Central memory CD8-positive, alpha-beta T cell (primary cell): ENCODE measurements around the gene CABLES1.
"Not testable (repeated sequence)": the region's sequence is repeated elsewhere in the genome, so short reads cannot be mapped to it uniquely, and the experiment has no call there.

Experiments
- ATAC-seq: fragments of 150-1000 bp; cut with Tn5 transposase; replicated peaks from 2 replicates; pipeline ENCODE4 v1.10.0; 2022; ENCODE audit warnings: mild to moderate bottlenecking, moderate FRiP score, moderate number of reproducible peaks; ENCODE audit not compliant: poor library complexity, severe bottlenecking; ENCODE audit errors: extremely low read depth
- DNase-seq, 2 donors: peaks; one replicate each; pipeline ENCODE4 v3.0.0; 2021; ENCODE audit warnings: low spot score in 2 of 2
- H3K27ac Mint-ChIP-seq: one replicate; pipeline ENCODE4 v1.8.0; 2022; ENCODE audit warnings: low read depth, mild to moderate bottlenecking, moderate library complexity, mixed read lengths
- H3K27me3 Mint-ChIP-seq: one replicate; pipeline ENCODE4 v1.8.0; 2022; ENCODE audit warnings: mixed read lengths
- H3K36me3 Mint-ChIP-seq: one replicate; pipeline ENCODE4 v1.8.0; 2022; ENCODE audit warnings: mild to moderate bottlenecking, moderate library complexity, mixed read lengths; ENCODE audit not compliant: insufficient read depth
- H3K4me1 Mint-ChIP-seq: one replicate; pipeline ENCODE4 v1.8.0; 2022; ENCODE audit warnings: mixed read lengths
- H3K4me3 Mint-ChIP-seq: one replicate; pipeline ENCODE4 v1.8.0; 2022; ENCODE audit warnings: mild to moderate bottlenecking, moderate library complexity, mixed read lengths
- H3K9me3 Mint-ChIP-seq: one replicate; pipeline ENCODE4 v1.8.0; 2022; ENCODE audit warnings: mixed read lengths

Gene CABLES1

GRCh38 chr18:23259701-23260681 is 124.7 kb downstream of the CABLES1 start:
- Mint-ChIP-seq H3K4me1 (peaks cover 22% of the 10 kb centered on the region), H3K27me3 (no peaks in the 10 kb centered on the region), H3K4me3 (peak overlapping the region; percentile 61), H3K27ac (peak overlapping the region; percentile 55), H3K36me3 (no peaks in the 10 kb centered on the region), H3K9me3 (no peaks in the 10 kb centered on the region)
- DNase-seq (no peak), ATAC-seq (peak; percentile 62)

GRCh38 chr18:23260926-23261590 is 125.8 kb downstream of the CABLES1 start:
- DNase-seq (no peak), ATAC-seq (no peak)
- H3K36me3 Mint-ChIP-seq, result no peaks in the 10 kb centered on the region
- no peaks in the 10 kb centered on the region for H3K27me3 Mint-ChIP-seq
- peaks cover 22% of the 10 kb centered on the region for H3K4me1 Mint-ChIP-seq
- H3K9me3 Mint-ChIP-seq, result no peaks in the 10 kb centered on the region
- no peak overlapping the region for H3K4me3 Mint-ChIP-seq
- no peak overlapping the region for H3K27ac Mint-ChIP-seq

DNA sequence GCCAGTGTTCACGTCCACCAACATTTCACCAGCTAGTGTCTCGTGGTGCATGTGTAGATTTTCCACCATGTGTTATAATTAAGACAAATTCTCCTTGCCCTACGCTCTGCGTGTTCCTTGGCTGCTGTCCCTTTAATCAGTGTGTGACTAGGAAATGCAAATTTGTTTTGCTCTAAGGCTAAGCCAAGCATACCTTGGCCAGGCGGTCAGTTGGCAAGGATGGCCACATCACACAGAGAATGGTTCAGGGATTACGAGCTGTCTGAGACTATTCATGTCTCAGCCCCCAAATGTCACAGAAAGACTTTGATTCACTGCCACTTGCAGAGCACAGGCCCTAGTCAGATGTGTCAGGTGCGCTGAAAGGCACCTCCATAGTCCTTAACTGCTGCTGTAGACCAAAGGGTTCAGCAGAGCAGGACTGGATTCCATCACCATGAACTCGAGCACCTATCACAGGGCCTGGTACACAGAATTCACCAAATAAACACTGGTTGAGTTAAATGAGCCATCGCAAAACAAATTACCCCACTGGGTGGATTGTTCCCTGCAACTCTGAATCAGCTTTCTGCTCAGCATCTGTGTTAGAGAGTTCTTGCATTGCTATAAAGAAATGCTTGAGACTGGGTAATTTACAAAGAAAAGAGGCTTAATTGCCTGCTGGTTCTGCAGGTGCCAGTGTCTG is 128.4 kb downstream of the CABLES1 start:
- no peaks in the 10 kb centered on the region for H3K36me3 Mint-ChIP-seq
- DNase-seq (no peak), ATAC-seq (no peak)
- no peaks in the 10 kb centered on the region for H3K27me3 Mint-ChIP-seq
- no peak overlapping the region for H3K4me3 Mint-ChIP-seq
- no peak overlapping the region for H3K27ac Mint-ChIP-seq
- no peaks in the 10 kb centered on the region for H3K9me3 Mint-ChIP-seq
- peaks cover 40% of the 10 kb centered on the region for H3K4me1 Mint-ChIP-seq

GRCh38 chr18:23265682-23266399 is 130.6 kb downstream of the CABLES1 start:
- DNase-seq, result no peak
- Mint-ChIP-seq H3K9me3 (peaks cover 9% of the 10 kb centered on the region), H3K27me3 (no peaks in the 10 kb centered on the region), H3K27ac (no peak overlapping the region), H3K36me3 (no peaks in the 10 kb centered on the region), H3K4me3 (no peak overlapping the region), H3K4me1 (peaks cover 31% of the 10 kb centered on the region)
- no peak for ATAC-seq

DNA sequence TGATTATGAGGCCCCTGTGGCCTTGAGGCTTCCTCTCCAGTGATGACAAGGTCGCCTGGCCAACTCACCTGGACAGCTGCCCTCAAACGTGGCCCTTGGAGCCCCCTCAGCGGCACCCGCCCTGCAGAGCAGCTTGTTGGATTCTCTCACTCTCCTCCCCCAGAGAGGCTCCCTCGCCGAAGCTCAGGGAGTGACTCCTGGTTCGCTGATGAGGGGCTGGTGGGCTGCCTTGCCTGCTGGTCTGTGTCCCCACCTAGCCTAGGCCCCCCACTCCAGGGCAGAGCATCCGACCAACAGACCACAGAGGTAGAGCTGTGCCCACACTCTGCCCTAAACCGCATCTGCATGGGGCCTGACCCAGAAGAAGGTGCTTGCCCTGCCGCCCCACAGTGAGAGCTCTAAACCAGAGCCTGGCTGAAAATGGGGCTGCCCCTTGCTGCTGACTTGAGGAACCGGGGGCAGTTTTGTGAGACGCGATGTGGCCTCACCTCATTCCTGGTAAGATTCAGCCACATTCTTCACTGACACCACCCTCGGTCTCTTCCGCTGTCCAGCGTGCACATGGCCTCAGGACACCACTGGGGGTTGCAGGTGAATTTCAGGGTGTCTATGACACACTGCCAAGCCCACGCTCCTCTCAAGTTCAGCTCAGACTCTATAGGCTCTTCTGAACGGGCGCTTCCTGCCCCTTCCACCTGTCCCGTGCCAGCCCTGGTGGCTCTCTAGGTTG is 131.6 kb downstream of the CABLES1 start:
- Mint-ChIP-seq H3K27ac (peak overlapping the region; percentile 22), H3K27me3 (no peaks in the 10 kb centered on the region), H3K36me3 (no peaks in the 10 kb centered on the region), H3K4me3 (no peak overlapping the region), H3K9me3 (peaks cover 9% of the 10 kb centered on the region), H3K4me1 (peaks cover 26% of the 10 kb centered on the region)
- ATAC-seq, result peak; percentile 40
- no peak for DNase-seq

DNA sequence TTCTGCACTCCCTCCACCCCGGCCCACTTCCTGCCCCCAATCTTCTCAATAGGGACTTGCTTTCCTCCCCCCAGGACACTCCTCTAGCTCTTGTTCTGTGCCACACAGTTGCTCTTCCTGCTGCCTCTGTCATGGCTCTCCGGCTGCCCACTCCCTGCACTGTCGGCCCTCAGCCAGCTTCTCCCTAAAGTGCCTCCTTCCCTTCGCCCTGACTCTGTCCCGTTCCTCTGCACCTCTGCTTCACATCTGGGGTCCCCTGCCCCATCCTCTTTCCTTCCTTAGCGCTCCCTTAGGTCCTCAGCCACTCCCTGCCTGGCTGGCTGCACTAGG is 132.1 kb downstream of the CABLES1 start:
- Mint-ChIP-seq H3K4me1 (peaks cover 26% of the 10 kb centered on the region), H3K9me3 (peaks cover 9% of the 10 kb centered on the region), H3K36me3 (no peaks in the 10 kb centered on the region), H3K4me3 (no peak overlapping the region), H3K27me3 (no peaks in the 10 kb centered on the region), H3K27ac (peak overlapping the region; percentile 22)
- DNase-seq (no peak), ATAC-seq (no peak)

DNA sequence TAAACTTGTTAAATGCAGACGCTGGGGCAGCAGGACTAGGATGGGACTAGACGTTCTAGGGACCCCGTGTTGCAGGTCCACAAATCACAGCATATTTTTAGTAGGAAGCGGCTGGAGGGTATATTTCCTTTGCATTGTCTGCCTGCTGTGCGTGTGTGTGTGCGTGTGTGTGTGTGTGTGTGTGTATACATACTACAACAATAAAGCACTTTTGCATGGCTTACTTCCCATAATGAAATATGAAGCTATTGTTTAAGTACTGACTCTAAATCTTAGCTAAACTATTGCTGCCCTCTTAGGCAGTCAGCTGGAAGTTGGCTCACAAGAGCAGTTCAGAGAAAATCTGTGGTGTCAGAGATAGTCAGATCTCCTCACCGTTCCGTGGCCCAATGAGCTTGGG is 133.4 kb downstream of the CABLES1 start:
- peaks cover 9% of the 10 kb centered on the region for H3K9me3 Mint-ChIP-seq
- H3K4me3 Mint-ChIP-seq, result no peak overlapping the region
- H3K36me3 Mint-ChIP-seq, result no peaks in the 10 kb centered on the region
- no peak overlapping the region for H3K27ac Mint-ChIP-seq
- ATAC-seq, result no peak
- no peak for DNase-seq
- no peaks in the 10 kb centered on the region for H3K27me3 Mint-ChIP-seq
- H3K4me1 Mint-ChIP-seq, result peaks cover 26% of the 10 kb centered on the region

- not testable (repeated sequence) for H3K27me3 Mint-ChIP-seq, H3K4me3 Mint-ChIP-seq, DNase-seq, H3K9me3 Mint-ChIP-seq, H3K36me3 Mint-ChIP-seq
- peak overlapping the region; percentile 73 for H3K27ac Mint-ChIP-seq
- peaks cover 26% of the 10 kb centered on the region for H3K4me1 Mint-ChIP-seq
- peak; percentile 62 for ATAC-seq
These were observed 133.8 kb downstream of the CABLES1 start for GRCh38 chr18:23269068-23269467.

DNA sequence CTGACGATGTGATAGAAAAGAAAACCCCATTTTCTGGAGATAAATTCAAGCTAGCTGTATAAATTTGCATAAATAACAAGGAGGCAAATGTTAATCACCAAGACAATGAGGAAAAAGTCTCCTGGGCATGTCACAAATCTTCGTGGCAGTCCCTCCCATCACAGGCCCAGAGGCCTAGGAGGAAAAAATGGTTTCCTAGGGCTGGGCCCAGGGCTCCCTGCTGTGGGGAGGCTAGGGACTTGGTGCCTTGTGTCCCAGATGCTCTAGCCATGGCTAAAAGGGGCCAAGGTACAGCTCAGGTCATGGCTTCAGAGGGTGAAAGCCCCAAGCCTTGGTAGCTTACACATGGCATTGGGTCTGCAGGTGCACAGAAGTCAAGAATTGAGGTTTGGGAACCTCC is 134.6 kb downstream of the CABLES1 start:
- ATAC-seq (no peak), DNase-seq (no peak)
- Mint-ChIP-seq H3K36me3 (no peaks in the 10 kb centered on the region), H3K9me3 (peaks cover 9% of the 10 kb centered on the region), H3K27me3 (no peaks in the 10 kb centered on the region), H3K27ac (no peak overlapping the region), H3K4me1 (peaks cover 26% of the 10 kb centered on the region), H3K4me3 (no peak overlapping the region)

- no peaks in the 10 kb centered on the region for H3K27me3 Mint-ChIP-seq
- H3K4me1 Mint-ChIP-seq, result peaks cover 26% of the 10 kb centered on the region
- no peak for ATAC-seq
- H3K36me3 Mint-ChIP-seq, result no peaks in the 10 kb centered on the region
- no peak overlapping the region for H3K4me3 Mint-ChIP-seq
- peaks cover 9% of the 10 kb centered on the region for H3K9me3 Mint-ChIP-seq
- DNase-seq, result no peak
- no peak overlapping the region for H3K27ac Mint-ChIP-seq
These were observed 135.8 kb downstream of the CABLES1 start for GRCh38 chr18:23270986-23271680.

GRCh38 chr18:23272498-23273232 is 137.4 kb downstream of the CABLES1 start:
- Mint-ChIP-seq H3K9me3 (peaks cover 9% of the 10 kb centered on the region), H3K36me3 (no peaks in the 10 kb centered on the region), H3K4me1 (peaks cover 16% of the 10 kb centered on the region), H3K27me3 (no peaks in the 10 kb centered on the region), H3K27ac (no peak overlapping the region), H3K4me3 (no peak overlapping the region)
- ATAC-seq (no peak), DNase-seq (no peak)
